Body of pancreas (tissue), 4 donors: Measurements from ENCODE around the gene RBL2. TPM values are rescaled to one million over a fixed set of nuclear protein-coding genes. Genes with fewer than 3 reads are reported as not detected.

ENCODE experiments used
- ATAC-seq: fragments of 150-250 bp; one replicate; pipeline ENCODE4 v1.9.1; 2016
- DNase-seq, 4 donors: peaks; one replicate each; pipeline ENCODE4 v3.0.0-alpha.2; 2019
- H3K27ac ChIP-seq, 4 donors: fragments of 200-600 bp; sonication (generic); 1 replicate in 3 of 4; 2 replicates in 1 of 4; pipeline versions ENCODE4 v1.5.1 to v1.6.1; 2016 to 2019; ENCODE audit warnings: mild to moderate bottlenecking in 1 of 4, mixed read lengths in 1 of 4, moderate library complexity in 1 of 4
- H3K27me3 ChIP-seq, 2 donors: fragments of 200-600 bp; sonication (generic); one replicate each; pipeline ENCODE4 v1.6.0; 2016; ENCODE audit warnings: mild to moderate bottlenecking in 1 of 2
- H3K36me3 ChIP-seq, 2 donors: fragments of 200-600 bp; sonication (generic); replicated peaks in 1 of 2; 2 replicates each; pipeline ENCODE4 v1.5.1; 2016; ENCODE audit warnings: low read depth in 2 of 2; ENCODE audit not compliant: insufficient read depth in 1 of 2
- H3K4me1 ChIP-seq: fragments of 200-600 bp; sonication (generic); one replicate; pipeline ENCODE4 v1.6.0; 2016
- H3K4me3 ChIP-seq, 2 donors: fragments of 200-600 bp; sonication (generic); 1 replicate in 1 of 2; 2 replicates in 1 of 2; pipeline ENCODE4 v1.5.1; 2016 to 2019
- H3K9me3 ChIP-seq, 3 donors: fragments of 200-600 bp; sonication (generic); 1 replicate in 2 of 3; 2 replicates in 1 of 3; pipeline ENCODE4 v1.5.1; 2016
- CTCF ChIP-seq, 7 experiments: fragments of 450-650 bp in 4 of 7; fragments of 200-600 bp in 3 of 7; sonication (generic) in 3 of 7; IDR thresholded peaks; one replicate each; pipeline ENCODE4 v1.5.1; 2016 to 2019; ENCODE audit warnings: antibody characterized with exemption in 7 of 7
- POLR2A ChIP-seq, 3 donors: fragments of 450-650 bp; IDR thresholded peaks; one replicate each; pipeline ENCODE4 v1.6.1; 2016; ENCODE audit warnings: antibody characterized with exemption in 3 of 3, mild to moderate bottlenecking in 2 of 3
- WGBS, 2 donors: methylation state at CpG; one replicate each; pipeline ENCODE4 v1.1.5; 2017; 5-methylcytosine and 5-hydroxymethylcytosine counted together
- intact Hi-C: fragments of 100-400 bp; cut with DNase I; formaldehyde crosslinking; loops from one replicate; pipeline ENCODE4 v1.15.1; 2023
- total RNA-seq, 2 donors: library from RNA; depleted of rRNA; stranded (reverse); fragments of >200 nt; gene quantifications; one replicate each; pipeline ENCODE4 v1.1.0, GENCODE V29; 2016

RBL2 gene
- total RNA-seq, 2 donors from 2014 or later, result 82.7 to 114 TPM

GRCh38 chr16:53528797-53529196, 94.5 kb downstream of the RBL2 start:
- TF ChIP-seq CTCF (IDR thresholded peaks at IDR 0.05) (no peak), POLR2A (IDR thresholded peaks at IDR 0.05) (no peak)
- Histone ChIP-seq H3K36me3 (no peaks in the 10 kb centered on the region), H3K9me3 (no peaks in the 10 kb centered on the region), H3K27ac (no peak overlapping the region), H3K4me3 (no peak overlapping the region), H3K27me3 (no peaks in the 10 kb centered on the region), H3K4me1 (peaks cover 6% of the 10 kb centered on the region)
- WGBS, 2 donors, result 60 to 89% methylated on average over 1 to 6 of the region's 6 CpGs
- ATAC-seq, result no peak
- DNase-seq, result no peak
- intact Hi-C loops, result no loop called here

- no peaks in the 10 kb centered on the region for H3K4me1 ChIP-seq
- no peak overlapping the region for H3K27ac ChIP-seq
- DNase-seq, result no peak
- H3K4me3 ChIP-seq, result no peak overlapping the region
- H3K27me3 ChIP-seq, result no peaks in the 10 kb centered on the region
- H3K36me3 ChIP-seq, result no peaks in the 10 kb centered on the region
- no peaks in the 10 kb centered on the region for H3K9me3 ChIP-seq
- no peak for ATAC-seq
- intact Hi-C loops, result no loop called here
- WGBS, 2 donors, result 41 to 42% methylated on average over 14 of the region's 14 CpGs
- TF ChIP-seq CTCF (IDR thresholded peaks at IDR 0.05), result no peak
- no peak for TF ChIP-seq POLR2A (IDR thresholded peaks at IDR 0.05)
Measured at GRCh38 chr16:53529513-53529912, 95.2 kb downstream of the RBL2 start.

DNA sequence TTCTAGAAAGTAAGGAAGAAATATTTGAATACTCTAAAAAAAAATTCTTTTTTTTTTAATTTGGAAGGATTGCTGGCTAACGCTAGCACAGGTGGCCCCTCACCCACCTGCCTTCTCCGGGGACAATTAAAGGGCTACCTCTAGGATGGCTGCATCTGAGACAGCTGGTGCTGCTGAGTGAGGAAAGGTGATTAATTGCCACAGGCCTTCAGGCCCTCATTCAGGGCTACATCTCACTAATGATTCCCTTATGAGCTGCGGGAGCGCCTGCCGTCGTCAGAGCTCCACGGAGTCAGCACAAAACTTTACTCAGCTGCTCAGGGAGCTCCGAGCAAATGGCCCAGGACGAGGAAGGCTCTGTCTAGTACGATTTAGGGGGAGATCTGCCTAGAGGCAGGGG, 95.8 kb downstream of the RBL2 start:
- no peak overlapping the region for H3K27ac ChIP-seq
- 48 to 49% methylated on average over 10 of the region's 10 CpGs for WGBS, 2 donors
- H3K4me1 ChIP-seq, result no peaks in the 10 kb centered on the region
- no peaks in the 10 kb centered on the region for H3K9me3 ChIP-seq
- no peaks in the 10 kb centered on the region for H3K36me3 ChIP-seq
- DNase-seq, result no peak
- H3K27me3 ChIP-seq, result no peaks in the 10 kb centered on the region
- intact Hi-C loops, result no loop called here
- no peak for TF ChIP-seq CTCF (IDR thresholded peaks at IDR 0.05)
- no peak for TF ChIP-seq POLR2A (IDR thresholded peaks at IDR 0.05)
- no peak for ATAC-seq
- no peak overlapping the region for H3K4me3 ChIP-seq

- H3K9me3 ChIP-seq, result no peaks in the 10 kb centered on the region
- TF ChIP-seq POLR2A (IDR thresholded peaks at IDR 0.05), result no peak
- TF ChIP-seq CTCF (IDR thresholded peaks at IDR 0.05), result no peak
- DNase-seq (no peak), ATAC-seq (no peak)
- 64 to 74% methylated on average over 1 of the region's 1 CpG for WGBS, 2 donors
- no peak overlapping the region for H3K27ac ChIP-seq
- no peaks in the 10 kb centered on the region for H3K4me1 ChIP-seq
- intact Hi-C loops, result no loop called here
- no peak overlapping the region for H3K4me3 ChIP-seq
- H3K36me3 ChIP-seq, result no peaks in the 10 kb centered on the region
- H3K27me3 ChIP-seq, result no peaks in the 10 kb centered on the region
Measured at GRCh38 chr16:53530741-53531140, 96.5 kb downstream of the RBL2 start.

GRCh38 chr16:53534206-53534605, 99.9 kb downstream of the RBL2 start:
- Histone ChIP-seq H3K4me3 (no peak overlapping the region), H3K9me3 (no peaks in the 10 kb centered on the region), H3K27ac (no peak overlapping the region), H3K27me3 (no peaks in the 10 kb centered on the region), H3K36me3 (no peaks in the 10 kb centered on the region), H3K4me1 (no peaks in the 10 kb centered on the region)
- no peak for TF ChIP-seq POLR2A (IDR thresholded peaks at IDR 0.05)
- no peak for TF ChIP-seq CTCF (IDR thresholded peaks at IDR 0.05)
- intact Hi-C loops, result no loop called here
- 81 to 82% methylated on average over 2 of the region's 2 CpGs for WGBS, 2 donors
- ATAC-seq (no peak), DNase-seq (no peak)
